ENCODE measurements around the gene PTPN13. TPM values are rescaled to one million over a fixed set of nuclear protein-coding genes. Genes with fewer than 3 reads are reported as not detected.
"Not testable (repeated sequence)": the region's sequence is repeated elsewhere in the genome, so short reads cannot be mapped to it uniquely, and the experiment has no call there.

Gene PTPN13
- total RNA-seq, 1 donor: 70.2 TPM

GRCh38 chr4:86641516-86642090 lies 47.5 kb downstream of the PTPN13 start:
- peaks cover 5% of the 10 kb centered on the region for H4K20me1 ChIP-seq (ENCODE audit: insufficient read depth, low read length)
- no peaks in the 10 kb centered on the region for H3K9me3 ChIP-seq (ENCODE audit: low read depth, low read length)
- no peaks in the 10 kb centered on the region for H3K4me1 ChIP-seq (ENCODE audit: insufficient read depth, low read length)
- H3K4me2 ChIP-seq (ENCODE audit: insufficient read depth, low read length): no peak overlapping the region
- TF ChIP-seq, protein P1, sequence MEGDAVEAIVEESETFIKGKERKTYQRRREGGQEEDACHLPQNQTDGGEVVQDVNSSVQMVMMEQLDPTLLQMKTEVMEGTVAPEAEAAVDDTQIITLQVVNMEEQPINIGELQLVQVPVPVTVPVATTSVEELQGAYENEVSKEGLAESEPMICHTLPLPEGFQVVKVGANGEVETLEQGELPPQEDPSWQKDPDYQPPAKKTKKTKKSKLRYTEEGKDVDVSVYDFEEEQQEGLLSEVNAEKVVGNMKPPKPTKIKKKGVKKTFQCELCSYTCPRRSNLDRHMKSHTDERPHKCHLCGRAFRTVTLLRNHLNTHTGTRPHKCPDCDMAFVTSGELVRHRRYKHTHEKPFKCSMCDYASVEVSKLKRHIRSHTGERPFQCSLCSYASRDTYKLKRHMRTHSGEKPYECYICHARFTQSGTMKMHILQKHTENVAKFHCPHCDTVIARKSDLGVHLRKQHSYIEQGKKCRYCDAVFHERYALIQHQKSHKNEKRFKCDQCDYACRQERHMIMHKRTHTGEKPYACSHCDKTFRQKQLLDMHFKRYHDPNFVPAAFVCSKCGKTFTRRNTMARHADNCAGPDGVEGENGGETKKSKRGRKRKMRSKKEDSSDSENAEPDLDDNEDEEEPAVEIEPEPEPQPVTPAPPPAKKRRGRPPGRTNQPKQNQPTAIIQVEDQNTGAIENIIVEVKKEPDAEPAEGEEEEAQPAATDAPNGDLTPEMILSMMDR (IDR thresholded peaks at IDR 0.05; ENCODE audit: extremely low read depth, low read depth, low read length): no peak
- no peaks in the 10 kb centered on the region for H3K36me3 ChIP-seq (ENCODE audit: insufficient read depth, low read length)
- no peaks in the 10 kb centered on the region for H3K79me2 ChIP-seq (ENCODE audit: insufficient read depth, low read length)
- H3K4me3 ChIP-seq (ENCODE audit: insufficient read depth, low read length): no peak overlapping the region
- no peak overlapping the region for H2AFZ ChIP-seq (ENCODE audit: low read length)
- no peak for DNase-seq (ENCODE audit: insufficient read length, low spot score, missing footprints)
- H3K27ac ChIP-seq (ENCODE audit: low read depth, low read length): no peak overlapping the region
- H3K27me3 ChIP-seq (ENCODE audit: insufficient read depth, low read length): no peaks in the 10 kb centered on the region

- no peak overlapping the region for H3K4me3 ChIP-seq (ENCODE audit: insufficient read depth, low read length)
- H3K27me3 ChIP-seq (ENCODE audit: insufficient read depth, low read length): no peaks in the 10 kb centered on the region
- H3K4me1 ChIP-seq (ENCODE audit: insufficient read depth, low read length): no peaks in the 10 kb centered on the region
- TF ChIP-seq, protein P1 (IDR thresholded peaks at IDR 0.05; ENCODE audit: extremely low read depth, low read depth, low read length): no peak
- H3K9me3 ChIP-seq (ENCODE audit: low read depth, low read length): no peaks in the 10 kb centered on the region
- no peak overlapping the region for H3K4me2 ChIP-seq (ENCODE audit: insufficient read depth, low read length)
- H4K20me1 ChIP-seq (ENCODE audit: insufficient read depth, low read length): peaks cover 5% of the 10 kb centered on the region
- H3K27ac ChIP-seq (ENCODE audit: low read depth, low read length): no peak overlapping the region
- H2AFZ ChIP-seq (ENCODE audit: low read length): no peak overlapping the region
- H3K36me3 ChIP-seq (ENCODE audit: insufficient read depth, low read length): peaks cover 1% of the 10 kb centered on the region
- no peak for DNase-seq (ENCODE audit: insufficient read length, low spot score, missing footprints)
- H3K79me2 ChIP-seq (ENCODE audit: insufficient read depth, low read length): no peaks in the 10 kb centered on the region
These were observed 50.8 kb downstream of the PTPN13 start for GRCh38 chr4:86644892-86645291.

GRCh38 chr4:86652332-86652932 lies 58.3 kb downstream of the PTPN13 start:
- no peak overlapping the region for H3K4me3 ChIP-seq (ENCODE audit: insufficient read depth, low read length)
- DNase-seq (ENCODE audit: insufficient read length, low spot score, missing footprints): no peak
- H4K20me1 ChIP-seq (ENCODE audit: insufficient read depth, low read length): no peaks in the 10 kb centered on the region
- H3K27me3 ChIP-seq (ENCODE audit: insufficient read depth, low read length): no peaks in the 10 kb centered on the region
- H3K36me3 ChIP-seq (ENCODE audit: insufficient read depth, low read length): peaks cover 2% of the 10 kb centered on the region
- H3K79me2 ChIP-seq (ENCODE audit: insufficient read depth, low read length): peaks cover 9% of the 10 kb centered on the region
- no peak overlapping the region for H3K27ac ChIP-seq (ENCODE audit: low read depth, low read length)
- no peaks in the 10 kb centered on the region for H3K4me1 ChIP-seq (ENCODE audit: insufficient read depth, low read length)
- TF ChIP-seq, protein P1 (IDR thresholded peaks at IDR 0.05; ENCODE audit: extremely low read depth, low read depth, low read length): no peak
- H3K4me2 ChIP-seq (ENCODE audit: insufficient read depth, low read length): no peak overlapping the region
- H2AFZ ChIP-seq (ENCODE audit: low read length): no peak overlapping the region
- peaks cover 5% of the 10 kb centered on the region for H3K9me3 ChIP-seq (ENCODE audit: low read depth, low read length)

DNA sequence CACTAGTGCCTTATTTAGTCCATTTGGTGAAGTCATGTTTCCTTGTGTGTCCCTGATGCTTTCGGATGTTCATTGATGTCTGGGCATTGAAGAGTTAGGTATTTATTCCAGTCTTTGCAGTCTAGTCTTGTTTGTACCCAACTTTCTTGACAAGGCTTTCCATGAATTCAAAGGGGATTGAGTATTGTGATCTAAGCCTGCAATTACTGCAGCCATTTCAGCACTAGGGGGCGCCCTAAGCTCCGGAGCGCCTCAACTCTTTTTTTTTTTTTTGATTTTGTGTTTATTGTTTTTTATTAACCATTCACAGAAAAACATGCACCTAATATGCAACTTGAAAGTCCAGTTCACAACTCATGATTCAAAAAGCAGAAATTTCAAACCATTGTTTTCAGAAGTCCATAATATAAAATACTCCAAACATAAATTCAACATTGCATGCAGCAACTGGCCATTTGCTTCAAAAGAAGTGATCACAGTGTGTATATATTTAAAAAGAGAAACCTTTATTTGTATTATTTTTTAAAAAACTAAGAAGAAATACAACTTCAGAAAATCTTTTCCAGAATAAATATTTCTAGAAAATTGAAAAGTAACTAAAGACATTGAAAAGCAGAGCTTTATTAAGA lies 59.2 kb downstream of the PTPN13 start:
- no peak for DNase-seq (ENCODE audit: insufficient read length, low spot score, missing footprints)
- Histone ChIP-seq H4K20me1 (ENCODE audit: insufficient read depth, low read length) (peaks cover 4% of the 10 kb centered on the region), H3K4me1 (ENCODE audit: insufficient read depth, low read length) (no peaks in the 10 kb centered on the region), H3K27ac (ENCODE audit: low read depth, low read length) (no peak overlapping the region), H2AFZ (ENCODE audit: low read length) (no peak overlapping the region), H3K4me2 (ENCODE audit: insufficient read depth, low read length) (no peak overlapping the region), H3K4me3 (ENCODE audit: insufficient read depth, low read length) (no peak overlapping the region), H3K79me2 (ENCODE audit: insufficient read depth, low read length) (peaks cover 11% of the 10 kb centered on the region), H3K27me3 (ENCODE audit: insufficient read depth, low read length) (no peaks in the 10 kb centered on the region), H3K9me3 (ENCODE audit: low read depth, low read length) (peaks cover 5% of the 10 kb centered on the region), H3K36me3 (ENCODE audit: insufficient read depth, low read length) (peaks cover 2% of the 10 kb centered on the region)
- TF ChIP-seq, protein P1 (IDR thresholded peaks at IDR 0.05; ENCODE audit: extremely low read depth, low read depth, low read length): peak; percentile 24

DNA sequence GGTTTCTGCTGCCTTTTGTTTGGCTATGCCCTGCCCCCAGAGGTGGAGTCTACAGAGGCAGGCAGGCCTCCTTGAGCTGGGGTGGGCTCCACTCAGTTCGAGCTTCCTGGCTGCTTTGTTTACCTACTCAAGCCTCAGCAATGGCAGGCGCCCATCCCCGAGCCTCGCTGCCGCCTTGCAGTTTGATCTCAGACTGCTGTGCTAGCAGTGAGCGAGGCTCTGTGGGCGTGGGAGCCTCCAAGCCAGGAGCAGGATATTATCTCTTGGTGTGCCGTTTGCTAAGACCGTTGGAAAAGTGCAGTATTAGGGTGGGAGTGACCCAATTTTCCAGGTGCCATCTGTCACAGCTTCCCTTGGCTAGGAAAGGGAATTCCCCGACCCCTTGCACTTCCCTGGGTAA lies 62.7 kb downstream of the PTPN13 start:
- H3K27ac ChIP-seq (ENCODE audit: low read depth, low read length); H3K4me3 ChIP-seq (ENCODE audit: insufficient read depth, low read length); H3K4me1 ChIP-seq (ENCODE audit: insufficient read depth, low read length); H3K9me3 ChIP-seq (ENCODE audit: low read depth, low read length); H3K4me2 ChIP-seq (ENCODE audit: insufficient read depth, low read length); DNase-seq (ENCODE audit: insufficient read length, low spot score, missing footprints); H3K36me3 ChIP-seq (ENCODE audit: insufficient read depth, low read length); H3K79me2 ChIP-seq (ENCODE audit: insufficient read depth, low read length); H3K27me3 ChIP-seq (ENCODE audit: insufficient read depth, low read length); H4K20me1 ChIP-seq (ENCODE audit: insufficient read depth, low read length); H2AFZ ChIP-seq (ENCODE audit: low read length): not testable (repeated sequence)

All from osteoblast (primary cell).